Liver (tissue), 9 donors: ENCODE results near the gene THSD4. TPM values are rescaled to one million over a fixed set of nuclear protein-coding genes. Genes with fewer than 3 reads are reported as not detected.

ENCODE experiments used
- DNase-seq: peaks from one replicate; pipeline ENCODE4 v3.0.0-alpha.2; 2017; ENCODE audit warnings: low spot score
- H3K27ac ChIP-seq, 2 donors: one replicate each; pipeline ENCODE4 v1.7.0; 2013; ENCODE audit warnings: inconsistent platforms in 2 of 2, low read length in 2 of 2, control low read depth in 1 of 2, low read depth in 1 of 2, mild to moderate bottlenecking in 1 of 2
- H3K27me3 ChIP-seq, 4 donors: one replicate each; pipeline versions ENCODE4 v1.6.1 to v1.7.0; 2013; ENCODE audit warnings: low read length in 3 of 4, inconsistent platforms in 1 of 4, mild to moderate bottlenecking in 1 of 4, moderate library complexity in 1 of 4; ENCODE audit not compliant: control insufficient read depth in 4 of 4, insufficient read depth in 4 of 4
- H3K36me3 ChIP-seq, 4 donors: one replicate each; pipeline versions ENCODE4 v1.6.1 to v1.7.0; 2013; ENCODE audit warnings: low read length in 3 of 4, mild to moderate bottlenecking in 3 of 4, low read depth in 1 of 4, moderate library complexity in 1 of 4; ENCODE audit not compliant: control insufficient read depth in 4 of 4, insufficient read depth in 3 of 4
- H3K4me1 ChIP-seq, 4 donors: one replicate each; pipeline versions ENCODE4 v1.6.1 to v1.7.0; 2013; ENCODE audit warnings: low read length in 3 of 4, mild to moderate bottlenecking in 3 of 4, moderate library complexity in 1 of 4; ENCODE audit not compliant: control insufficient read depth in 4 of 4, insufficient read depth in 4 of 4
- H3K4me3 ChIP-seq, 3 donors: one replicate each; pipeline versions ENCODE4 v1.6.1 to v1.7.0; 2013; ENCODE audit warnings: low read length in 3 of 3, control low read depth in 1 of 3, low read depth in 1 of 3, mild to moderate bottlenecking in 1 of 3
- H3K9ac ChIP-seq, 2 donors: one replicate each; pipeline ENCODE4 v1.7.0; 2013; ENCODE audit warnings: low read length in 2 of 2, mild to moderate bottlenecking in 2 of 2, moderate library complexity in 2 of 2, control low read depth in 1 of 2, low read depth in 1 of 2
- H3K9me3 ChIP-seq, 4 donors: one replicate each; pipeline versions ENCODE4 v1.6.1 to v1.7.0; 2013; ENCODE audit warnings: low read length in 3 of 4; ENCODE audit not compliant: control insufficient read depth in 4 of 4
- EGR1 ChIP-seq, 2 donors: IDR thresholded peaks; 2 replicates each; pipeline ENCODE4 v1.6.1; 2016 to 2018; ENCODE audit warnings: antibody characterized with exemption in 2 of 2, low read depth in 2 of 2
- FOXA2 ChIP-seq: IDR thresholded peaks from 2 replicates; pipeline ENCODE4 v1.6.1; 2016; ENCODE audit warnings: antibody characterized with exemption
- GABPA ChIP-seq, 2 donors: IDR thresholded peaks in 1 of 2; conservative IDR thresholded peaks in 1 of 2; 2 replicates each; pipeline ENCODE4 v1.6.1; 2016; ENCODE audit warnings: antibody characterized with exemption in 2 of 2, mild to moderate bottlenecking in 1 of 2, moderate library complexity in 1 of 2
- HNF4A ChIP-seq, 2 donors: conservative IDR thresholded peaks; 2 replicates each; pipeline ENCODE4 v1.6.1; 2016; ENCODE audit warnings: antibody characterized with exemption in 2 of 2, mild to moderate bottlenecking in 2 of 2
- HNF4G ChIP-seq: IDR thresholded peaks from 2 replicates; pipeline ENCODE4 v1.6.1; 2016; ENCODE audit warnings: antibody characterized with exemption
- RXRA ChIP-seq, 2 donors: IDR thresholded peaks; 2 replicates each; pipeline ENCODE4 v1.6.1; 2017 to 2018; ENCODE audit warnings: antibody characterized with exemption in 2 of 2, mild to moderate bottlenecking in 1 of 2
- SP1 ChIP-seq: IDR thresholded peaks from 2 replicates; pipeline ENCODE4 v1.6.1; 2018; ENCODE audit warnings: antibody characterized with exemption, mild to moderate bottlenecking
- TAF1 ChIP-seq: conservative IDR thresholded peaks from 2 replicates; pipeline ENCODE4 v1.6.1; 2016; ENCODE audit warnings: antibody characterized with exemption, mild to moderate bottlenecking
- WGBS: extraction: QIAGEN DNeasy Blood & Tissue Kit; methylation state at CpG from one replicate; pipeline ENCODE4 v1.1.7; 2013; 5-methylcytosine and 5-hydroxymethylcytosine counted together
- polyA plus RNA-seq, 2 donors: library from polyadenylated mRNA; stranded (reverse) in 1 of 2; unstranded in 1 of 2; fragments of 200-250 nt in 1 of 2; fragments of >200 nt in 1 of 2; fragmentation: Nextera tagmentation in 1 of 2; extraction: Ambion mirVana in 1 of 2; gene quantifications; one replicate each; pipeline versions ENCODE4 v1.2.1 to v1.2.3, GENCODE V29; 2013 to 2015
- total RNA-seq, 2 donors: library from RNA; depleted of rRNA; stranded (reverse); fragments of >200 nt; gene quantifications; one replicate each; pipeline ENCODE4 v1.2.3, GENCODE V29; 2014
- TF ChIP-seq, protein P1 (sequence below): IDR thresholded peaks from 2 replicates; pipeline ENCODE4 v1.6.1; 2016; ENCODE audit warnings: antibody characterized with exemption
- TF ChIP-seq, protein P2 (sequence below): IDR thresholded peaks from 2 replicates; pipeline ENCODE4 v1.6.1; 2016; ENCODE audit warnings: antibody characterized with exemption
- TF ChIP-seq, protein P3 (sequence below): fragments of 150-350 bp; IDR thresholded peaks from 2 replicates; pipeline ENCODE4 v1.5.1; 2017; ENCODE audit warnings: improper control_type of control experiment, low read depth, low read length; ENCODE audit not compliant: missing input control
- donor health status: healthy.
- donor health status: healthy.
- donor health status: healthy.
- donor health status: healthy.
- donor health status: healthy.

Gene THSD4
- total and polyA plus RNA-seq, 4 donors, result 0.23 to 11.5 (median 1.9) TPM

DNA sequence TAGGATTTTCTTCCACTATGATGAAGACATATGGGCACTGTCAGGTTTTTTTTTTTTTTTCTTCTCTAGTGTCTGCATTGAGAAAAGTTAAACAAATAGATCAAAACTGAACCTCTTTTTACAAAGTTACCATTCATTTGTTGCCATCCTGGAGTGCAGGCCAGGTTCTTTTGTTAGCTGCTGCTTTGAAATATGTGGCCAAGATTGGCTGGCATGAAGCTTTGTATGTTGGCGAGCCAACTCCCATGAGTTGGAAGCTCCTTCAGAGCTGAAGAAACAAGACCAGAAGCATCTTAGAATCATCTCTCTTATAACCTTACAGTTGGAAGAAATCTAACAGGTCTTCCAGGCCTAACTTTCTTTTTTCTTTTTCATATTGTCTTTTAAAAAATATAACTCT, 346.5 kb downstream of the THSD4 start:
- H3K27ac ChIP-seq, result no peak overlapping the region
- 97% methylated on average over 1 of the region's 1 CpG for WGBS
- H3K36me3 ChIP-seq, result no peaks in the 10 kb centered on the region
- peaks cover 0 to 5% (median 2%) of the 10 kb centered on the region in 4 donors for H3K4me1 ChIP-seq
- no peak overlapping the region for H3K9ac ChIP-seq
- no peaks in the 10 kb centered on the region for H3K27me3 ChIP-seq
- no peak overlapping the region for H3K4me3 ChIP-seq
- no peaks in the 10 kb centered on the region for H3K9me3 ChIP-seq
- no peak for DNase-seq
- TF ChIP-seq SP1 (no peak), RXRA (IDR thresholded peaks at IDR 0.05) (no peak), FOXA2 (no peak), HNF4G (no peak), EGR1 (IDR thresholded peaks at IDR 0.05; ENCODE audit: low read depth in 2 of 2) (no peak), GABPA (IDR thresholded peaks at IDR 0.05 in 1 of 2, conservative IDR thresholded peaks at IDR 0.05 in 1 of 2) (no peak)
- TF ChIP-seq, protein P1, sequence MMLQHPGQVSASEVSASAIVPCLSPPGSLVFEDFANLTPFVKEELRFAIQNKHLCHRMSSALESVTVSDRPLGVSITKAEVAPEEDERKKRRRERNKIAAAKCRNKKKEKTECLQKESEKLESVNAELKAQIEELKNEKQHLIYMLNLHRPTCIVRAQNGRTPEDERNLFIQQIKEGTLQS, result no peak
- TF ChIP-seq, protein P2, sequence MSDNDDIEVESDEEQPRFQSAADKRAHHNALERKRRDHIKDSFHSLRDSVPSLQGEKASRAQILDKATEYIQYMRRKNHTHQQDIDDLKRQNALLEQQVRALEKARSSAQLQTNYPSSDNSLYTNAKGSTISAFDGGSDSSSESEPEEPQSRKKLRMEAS, result no peak

DNA sequence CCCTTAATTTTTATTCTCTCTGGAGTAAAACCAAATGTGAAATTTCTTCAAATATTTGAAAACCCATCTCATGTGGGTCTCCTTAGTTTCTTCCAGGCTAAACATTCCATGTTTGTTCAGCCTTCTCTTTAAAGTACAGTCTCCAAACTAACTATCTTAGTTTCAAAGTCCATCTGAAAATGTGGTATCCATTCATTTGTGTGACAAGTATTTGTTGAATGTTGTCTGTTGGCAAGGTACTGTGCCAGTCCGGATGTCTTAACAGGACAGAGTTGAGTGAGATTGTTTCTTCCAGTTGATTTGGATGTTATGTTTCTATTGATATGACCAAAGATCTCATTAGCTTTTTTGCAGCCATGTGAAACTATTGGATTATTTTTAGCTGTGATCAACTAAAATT, 347.4 kb downstream of the THSD4 start:
- TF ChIP-seq TAF1, result no peak
- TF ChIP-seq GABPA (IDR thresholded peaks at IDR 0.05 in 1 of 2, conservative IDR thresholded peaks at IDR 0.05 in 1 of 2), result no peak
- TF ChIP-seq HNF4A (conservative IDR thresholded peaks at IDR 0.05), result peak; percentile 40 to 54

DNA sequence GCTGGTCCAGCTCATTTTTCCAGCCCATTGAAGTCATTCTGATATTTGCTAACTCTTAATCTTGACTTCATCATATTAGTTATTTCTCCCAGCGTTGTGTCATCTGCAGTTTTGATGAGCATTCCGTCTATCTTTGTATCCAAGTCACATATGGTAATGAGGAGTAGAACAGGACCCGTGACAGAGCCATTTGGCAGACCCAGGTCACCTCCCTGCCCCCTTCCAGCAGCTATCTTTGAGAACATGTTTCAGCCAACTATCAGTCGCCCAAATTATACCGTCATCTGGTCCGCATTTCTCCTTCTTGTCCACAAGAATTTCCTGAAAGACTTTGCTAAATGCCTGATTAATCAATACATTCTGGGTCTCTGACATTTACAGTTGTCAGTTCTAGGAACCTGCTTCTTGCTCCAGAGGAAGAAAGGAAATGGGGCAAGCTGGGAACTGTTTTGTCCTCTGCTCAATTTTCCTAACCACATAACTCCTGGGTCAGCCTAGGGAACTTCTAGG, 347.9 kb downstream of the THSD4 start:
- 96% methylated on average over 6 of the region's 6 CpGs for WGBS
- no peaks in the 10 kb centered on the region for H3K36me3 ChIP-seq
- TF ChIP-seq, protein P3, sequence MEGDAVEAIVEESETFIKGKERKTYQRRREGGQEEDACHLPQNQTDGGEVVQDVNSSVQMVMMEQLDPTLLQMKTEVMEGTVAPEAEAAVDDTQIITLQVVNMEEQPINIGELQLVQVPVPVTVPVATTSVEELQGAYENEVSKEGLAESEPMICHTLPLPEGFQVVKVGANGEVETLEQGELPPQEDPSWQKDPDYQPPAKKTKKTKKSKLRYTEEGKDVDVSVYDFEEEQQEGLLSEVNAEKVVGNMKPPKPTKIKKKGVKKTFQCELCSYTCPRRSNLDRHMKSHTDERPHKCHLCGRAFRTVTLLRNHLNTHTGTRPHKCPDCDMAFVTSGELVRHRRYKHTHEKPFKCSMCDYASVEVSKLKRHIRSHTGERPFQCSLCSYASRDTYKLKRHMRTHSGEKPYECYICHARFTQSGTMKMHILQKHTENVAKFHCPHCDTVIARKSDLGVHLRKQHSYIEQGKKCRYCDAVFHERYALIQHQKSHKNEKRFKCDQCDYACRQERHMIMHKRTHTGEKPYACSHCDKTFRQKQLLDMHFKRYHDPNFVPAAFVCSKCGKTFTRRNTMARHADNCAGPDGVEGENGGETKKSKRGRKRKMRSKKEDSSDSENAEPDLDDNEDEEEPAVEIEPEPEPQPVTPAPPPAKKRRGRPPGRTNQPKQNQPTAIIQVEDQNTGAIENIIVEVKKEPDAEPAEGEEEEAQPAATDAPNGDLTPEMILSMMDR, result no peak
- TF ChIP-seq, protein P1, result no peak

More for the DNA sequence above, 347.4 kb downstream of the THSD4 start:
- H3K36me3 ChIP-seq, result no peaks in the 10 kb centered on the region
- H3K27ac ChIP-seq, result no peak overlapping the region
- H3K4me1 ChIP-seq, result peaks cover 0 to 5% (median 1%) of the 10 kb centered on the region in 4 donors
- H3K9ac ChIP-seq, result no peak overlapping the region
- 46% methylated on average over 1 of the region's 1 CpG for WGBS
- no peak overlapping the region for H3K4me3 ChIP-seq
- no peaks in the 10 kb centered on the region for H3K9me3 ChIP-seq
- H3K27me3 ChIP-seq, result no peaks in the 10 kb centered on the region
- DNase-seq, result no peak

More for the DNA sequence above, 347.9 kb downstream of the THSD4 start:
- Histone ChIP-seq H3K27ac (no peak overlapping the region), H3K4me1 (peaks cover 0 to 5% (median 1%) of the 10 kb centered on the region in 4 donors), H3K27me3 (no peaks in the 10 kb centered on the region), H3K9ac (no peak overlapping the region), H3K4me3 (no peak overlapping the region), H3K9me3 (no peaks in the 10 kb centered on the region)
- DNase-seq, result no peak
